NCI-H1092 treated with DMSO at 0.1 percent for 48 hours (cell line): ENCODE measurements around the gene RAD21L1.

Experiments
- DNase-seq: peaks from one replicate; lab custom pipeline; 2025; lab: John Stamatoyannopoulos, UW

Gene RAD21L1

DNA sequence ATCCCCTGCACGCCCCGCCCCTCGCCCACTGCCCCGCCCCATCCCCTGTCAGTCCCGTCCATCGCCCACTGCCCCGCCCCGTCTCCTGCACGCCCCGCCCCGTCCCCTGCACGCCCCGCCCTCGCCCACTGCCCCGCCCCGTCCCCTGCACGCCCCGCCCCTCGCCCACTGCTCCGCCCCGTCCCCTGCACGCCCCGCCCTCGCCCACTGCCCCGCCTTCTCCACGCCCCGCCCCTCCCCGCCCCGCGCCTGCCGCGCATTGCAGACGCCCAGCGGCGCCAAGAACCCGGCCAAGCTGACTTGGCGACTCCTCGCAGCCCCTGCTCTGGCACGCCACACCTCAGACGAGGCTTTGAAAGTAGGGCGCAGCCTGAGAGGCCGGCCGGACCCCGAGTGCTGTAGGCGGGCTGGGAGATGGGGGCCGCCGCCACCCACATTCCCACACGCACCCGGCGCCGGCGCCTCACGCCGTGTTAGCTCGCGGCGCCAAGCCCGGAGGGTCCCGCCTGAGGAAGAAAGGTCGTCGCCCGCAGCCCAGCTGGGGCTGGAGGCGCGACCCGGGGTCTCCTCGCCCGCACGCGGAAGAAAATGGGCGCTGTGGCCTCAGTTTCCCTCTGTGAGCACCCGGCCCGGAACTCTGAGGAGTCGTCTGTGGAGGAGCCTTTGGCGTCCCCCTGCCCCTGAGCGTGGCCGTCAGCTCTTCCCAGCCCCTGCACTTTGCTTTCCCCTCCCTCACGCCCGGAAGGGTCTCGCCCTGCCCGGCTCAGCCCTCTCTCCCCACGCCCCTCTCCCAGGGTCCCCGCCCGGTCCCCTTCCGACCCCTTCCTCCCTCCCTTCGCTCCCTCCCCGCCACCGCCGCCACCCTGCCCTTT lies at the start of gene RAD21L1:
TSS of gene RAD21L1 (plus strand) at position 262 of the 872 bp plus-strand sequence. CDS start 2,410 bp downstream, outside the sequence.
- no peak for DNase-seq

GRCh38 chr20:1177680-1178079 lies 48.2 kb upstream of the RAD21L1 start:
- DNase-seq: no peak

DNA sequence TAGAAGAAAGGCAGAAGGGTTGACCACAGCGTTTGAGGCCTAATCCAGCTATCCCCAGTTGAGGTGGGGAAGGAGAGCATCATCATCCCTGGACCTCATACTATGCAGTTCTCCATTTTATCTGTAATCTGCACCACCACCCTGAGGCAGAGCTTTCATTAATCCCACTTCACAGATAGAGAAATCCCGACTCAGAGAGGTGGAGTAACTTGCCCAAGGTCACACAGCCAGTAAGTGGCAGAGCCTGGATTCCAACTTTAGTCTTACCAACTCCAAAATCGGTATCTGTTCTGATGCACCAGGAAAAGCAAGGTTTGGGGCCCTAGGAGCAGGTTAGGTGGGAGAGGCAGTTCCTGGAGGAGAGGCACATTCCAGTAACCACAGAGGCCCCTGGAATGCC lies 47.7 kb upstream of the RAD21L1 start:
- no peak for DNase-seq

DNA sequence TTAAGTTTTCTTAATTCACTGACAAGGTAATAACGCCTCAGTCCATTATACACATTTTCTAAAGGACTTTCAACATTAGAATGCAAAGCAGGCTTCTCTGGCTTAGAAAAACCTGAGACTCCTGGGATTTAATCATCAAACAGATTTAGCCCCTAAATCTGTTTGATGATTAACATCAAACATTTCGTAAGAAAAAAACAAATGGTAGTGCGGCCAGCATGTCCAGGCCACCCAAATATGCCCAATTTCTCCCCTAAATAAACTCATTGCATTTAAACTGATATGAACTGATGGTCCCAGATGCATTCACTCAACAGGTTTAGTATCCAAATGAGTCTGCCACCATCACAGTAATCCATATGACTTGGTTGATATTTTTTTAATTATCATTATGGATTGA lies 47.2 kb upstream of the RAD21L1 start:
- no peak for DNase-seq

- no peak for DNase-seq
Measured at GRCh38 chr20:1180949-1181348, 44.9 kb upstream of the RAD21L1 start.

- DNase-seq: no peak
Measured at GRCh38 chr20:1182106-1182505, 43.7 kb upstream of the RAD21L1 start.

- DNase-seq: no peak
Measured at GRCh38 chr20:1183153-1183552, 42.7 kb upstream of the RAD21L1 start.

- DNase-seq: no peak
Measured at GRCh38 chr20:1184260-1184637, 41.6 kb upstream of the RAD21L1 start.

DNA sequence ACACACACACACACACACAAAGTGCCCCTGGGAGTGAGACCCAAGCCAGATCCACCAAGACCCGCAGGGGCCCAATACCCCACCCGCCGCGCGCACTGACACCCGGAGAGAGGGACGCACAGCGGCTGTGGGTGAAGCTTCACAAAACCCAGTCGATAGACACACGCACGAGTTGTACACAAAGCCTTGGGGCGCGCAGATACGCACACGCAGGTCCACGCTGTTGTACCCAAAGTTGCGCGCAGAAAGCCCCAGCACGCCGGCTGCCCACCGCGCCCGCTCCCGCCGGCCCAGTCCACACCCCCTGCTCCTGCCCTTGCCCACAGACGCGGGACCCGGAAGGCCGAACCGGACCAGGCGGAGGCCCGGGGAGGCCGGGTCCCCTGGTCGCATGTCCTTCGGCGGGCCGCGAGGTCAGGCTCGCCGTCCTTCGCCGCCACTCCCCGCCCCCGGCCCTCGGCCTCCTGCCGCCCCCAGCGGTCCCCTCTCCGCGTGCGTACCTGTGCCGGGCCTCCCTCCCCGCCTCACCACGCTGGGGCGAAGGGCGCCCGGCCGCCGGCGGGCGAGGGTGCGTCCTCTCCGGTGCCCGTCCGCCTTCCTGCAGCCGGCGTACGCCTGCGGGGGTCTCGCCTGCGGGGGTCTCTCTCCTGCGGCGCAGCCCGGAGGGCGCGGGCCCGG lies 41.1 kb upstream of the RAD21L1 start, which contains the start of gene TMEM74B:
TSS of gene TMEM74B (minus strand) at position 344 of the 678 bp plus-strand sequence. CDS start 1,180 bp downstream, outside the sequence.
- DNase-seq: no peak

- DNase-seq: no peak
Measured at GRCh38 chr20:1185316-1185741, 40.5 kb upstream of the RAD21L1 start.

- DNase-seq: no peak
Measured at GRCh38 chr20:1185790-1186334, 40.0 kb upstream of the RAD21L1 start.

GRCh38 chr20:1186367-1186991 lies 39.4 kb upstream of the RAD21L1 start:
- no peak for DNase-seq

- DNase-seq: no peak
Measured at GRCh38 chr20:1187605-1188171, 38.2 kb upstream of the RAD21L1 start.

GRCh38 chr20:1188347-1188746 lies 37.5 kb upstream of the RAD21L1 start:
- DNase-seq: no peak

DNA sequence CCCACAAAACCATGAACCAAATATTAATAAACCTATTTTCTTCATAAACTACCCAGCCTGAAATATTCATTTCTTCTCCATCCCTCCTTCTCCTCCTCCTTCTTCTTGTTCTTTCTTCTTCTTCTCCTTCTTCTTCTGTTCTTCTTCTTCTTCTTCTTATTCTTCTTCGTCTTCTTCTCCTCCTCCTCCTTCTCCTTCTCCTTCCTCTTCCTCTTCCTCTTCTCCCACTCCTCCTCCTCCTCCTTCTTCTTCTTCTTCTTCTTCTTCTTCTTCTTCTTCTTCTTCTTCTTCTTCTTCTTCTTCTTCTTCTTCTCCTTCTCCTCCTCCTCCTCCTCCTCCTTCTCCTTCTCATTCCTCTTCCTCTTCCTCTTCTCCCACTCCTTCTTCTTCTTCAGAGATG lies 36.0 kb upstream of the RAD21L1 start:
- no peak for DNase-seq

DNA sequence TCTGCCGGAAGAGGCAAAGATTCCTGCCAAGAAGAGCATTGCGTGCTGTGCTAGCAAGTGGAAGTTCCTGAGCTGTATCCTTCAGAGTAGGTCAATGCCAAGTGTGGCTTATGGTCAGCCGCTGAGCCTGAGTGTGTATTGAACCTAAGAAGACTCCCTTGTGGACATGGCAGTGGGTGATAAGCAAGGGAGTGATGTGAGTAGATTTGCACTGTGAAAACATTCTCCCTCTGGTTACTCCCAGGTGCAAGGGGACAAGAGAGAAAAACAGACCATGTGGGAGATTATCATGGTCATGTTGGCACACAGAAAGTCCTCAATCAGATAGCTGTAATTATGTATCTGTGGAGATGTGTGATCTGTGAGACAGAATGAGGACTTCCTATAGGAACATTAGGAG lies 35.0 kb upstream of the RAD21L1 start:
- DNase-seq: no peak

DNA sequence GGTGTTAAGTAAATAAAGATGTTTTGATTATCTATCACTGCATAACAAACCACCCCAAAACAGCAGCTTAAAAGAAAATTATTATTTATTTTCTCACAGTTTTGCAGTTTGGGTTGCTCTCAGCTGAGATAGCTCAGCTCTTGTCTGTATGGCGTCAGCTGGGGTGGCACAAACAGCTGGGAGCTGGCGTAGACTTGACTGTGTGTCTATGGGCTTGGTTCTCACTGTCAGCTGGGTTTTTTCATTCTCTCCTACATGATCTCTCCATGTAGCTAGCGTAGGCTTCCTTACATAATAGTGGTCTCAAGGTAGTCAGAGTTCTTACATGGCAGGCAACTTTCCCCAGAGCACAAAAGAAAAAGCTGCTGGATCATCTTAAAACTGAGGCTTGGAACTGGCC lies 34.5 kb upstream of the RAD21L1 start:
- DNase-seq: no peak

GRCh38 chr20:1195226-1195625 lies 30.6 kb upstream of the RAD21L1 start:
- DNase-seq: no peak

DNA sequence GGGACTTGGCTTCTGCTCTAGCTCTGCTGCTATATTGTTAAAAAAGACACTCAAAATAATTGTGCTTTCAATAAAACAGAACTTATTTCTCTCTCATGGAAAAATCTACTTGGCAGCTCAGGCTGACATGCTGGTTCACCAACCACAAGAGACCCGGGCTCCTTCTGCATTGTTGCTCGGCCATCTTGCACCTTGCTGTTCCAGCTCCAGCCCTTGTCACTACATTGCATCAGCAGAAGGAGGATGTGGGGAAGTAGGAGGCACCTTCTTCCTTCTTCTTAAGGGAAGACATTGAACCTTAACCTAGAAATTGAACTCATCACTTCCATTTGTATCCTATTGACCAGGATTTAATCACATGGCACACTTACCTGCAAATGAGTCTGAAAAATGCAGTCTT lies 29.2 kb upstream of the RAD21L1 start:
- no peak for DNase-seq

DNA sequence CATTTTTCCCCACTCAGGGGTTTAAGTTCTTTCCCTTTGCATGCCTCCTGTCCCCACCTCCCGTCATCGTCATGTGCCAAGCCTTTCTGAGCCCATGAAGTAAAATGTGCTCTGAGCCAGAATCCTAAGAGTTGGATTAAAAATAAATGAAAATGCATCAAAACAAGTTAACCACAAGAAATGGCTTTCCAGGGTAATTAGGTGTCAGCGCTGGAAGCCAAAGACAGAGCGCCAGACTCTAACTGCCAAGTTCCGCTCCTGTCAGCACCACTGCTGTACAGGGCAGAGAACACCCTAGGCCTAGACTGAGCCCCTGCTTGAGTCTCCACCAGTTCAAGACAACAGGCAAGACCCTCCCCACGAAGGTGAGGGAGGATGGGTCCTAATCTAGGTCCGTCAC lies 28.0 kb upstream of the RAD21L1 start:
- DNase-seq: no peak

DNA sequence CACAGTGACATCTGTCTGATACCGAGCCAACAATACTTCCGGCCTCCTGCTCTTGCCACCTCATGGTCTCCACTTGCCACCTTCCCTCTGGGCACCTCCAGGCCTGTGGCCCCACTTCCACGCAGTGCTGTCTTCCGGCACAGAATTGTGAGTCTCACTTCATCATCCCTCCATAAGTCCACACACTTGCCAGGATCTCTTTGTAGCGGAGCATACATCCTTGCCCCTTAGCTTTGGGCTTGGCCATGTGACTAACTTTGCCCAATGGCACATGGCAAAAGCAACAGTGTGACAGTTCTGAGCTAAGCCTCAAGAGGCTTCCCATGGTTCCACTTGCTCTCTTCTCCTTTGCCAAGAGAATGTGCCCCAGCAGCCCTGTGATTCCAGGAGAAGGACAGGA lies 27.1 kb upstream of the RAD21L1 start:
- DNase-seq: no peak

- DNase-seq: no peak
Measured at GRCh38 chr20:1199212-1199873, 26.5 kb upstream of the RAD21L1 start.
